GM19023 (cell line): ENCODE measurements around the gene ACTR3C.
A peak's percentile ranks its signal among the peaks of the same experiment; 100 is the strongest.

ENCODE experiments used
- ATAC-seq: cut with Tn5 transposase; IDR thresholded peaks from one replicate; pipeline ENCODE4 v1.9.1; 2021; ENCODE audit warnings: mild to moderate bottlenecking, moderate library complexity; ENCODE audit not compliant: unreplicated experiment

Gene ACTR3C

GRCh38 chr7:150359622-150360362 is 36.4 kb upstream of the ACTR3C start:
- no peak for ATAC-seq

GRCh38 chr7:150358988-150359621 is 35.8 kb upstream of the ACTR3C start:
- ATAC-seq, result no peak

GRCh38 chr7:150358433-150358832 is 35.1 kb upstream of the ACTR3C start:
- no peak for ATAC-seq

GRCh38 chr7:150357771-150358427 is 34.6 kb upstream of the ACTR3C start:
- ATAC-seq, result peak; percentile 40

GRCh38 chr7:150357270-150357669 is 33.9 kb upstream of the ACTR3C start:
- ATAC-seq, result peak; percentile 64

- no peak for ATAC-seq
Observed at GRCh38 chr7:150356265-150356897, 33.0 kb upstream of the ACTR3C start.

GRCh38 chr7:150355666-150356059 is 32.3 kb upstream of the ACTR3C start:
- no peak for ATAC-seq

- ATAC-seq, result no peak
Observed at GRCh38 chr7:150351587-150352194, 28.3 kb upstream of the ACTR3C start.

- ATAC-seq, result no peak
Observed at GRCh38 chr7:150346922-150347321, 23.6 kb upstream of the ACTR3C start.

- no peak for ATAC-seq
Observed at GRCh38 chr7:150345012-150345411, 21.7 kb upstream of the ACTR3C start.

- ATAC-seq, result no peak
Observed at GRCh38 chr7:150344299-150344698, 21.0 kb upstream of the ACTR3C start.

GRCh38 chr7:150343225-150343624 is 19.9 kb upstream of the ACTR3C start:
- no peak for ATAC-seq

GRCh38 chr7:150342121-150342408 is 18.7 kb upstream of the ACTR3C start:
- ATAC-seq, result no peak

GRCh38 chr7:150341263-150342120 is 18.1 kb upstream of the ACTR3C start, which contains the start of gene RARRES2:
Gene RARRES2 (minus strand): TSS chr7:150341629. CDS start chr7:150340609, 1,020 bp downstream.
- ATAC-seq, result no peak

- no peak for ATAC-seq
Observed at GRCh38 chr7:150340875-150341262, 17.5 kb upstream of the ACTR3C start.

- ATAC-seq, result no peak
Observed at GRCh38 chr7:150340024-150340749, 16.8 kb upstream of the ACTR3C start.

GRCh38 chr7:150339409-150339809 is 16.1 kb upstream of the ACTR3C start:
- no peak for ATAC-seq

- ATAC-seq, result no peak
Observed at GRCh38 chr7:150338166-150338829, 15.0 kb upstream of the ACTR3C start.

- ATAC-seq, result no peak
Observed at GRCh38 chr7:150337659-150338081, 14.3 kb upstream of the ACTR3C start.
